ENCODE measurements around the gene GALNT4.

- TF ChIP-seq SIX5 (IDR thresholded peaks at IDR 0.05; ENCODE audit: low read depth, low read length, severe bottlenecking) (no peak), POLR2AphosphoS2 (IDR thresholded peaks at IDR 0.05; ENCODE audit: low read depth, low read length) (no peak), ZNF274 (IDR thresholded peaks at IDR 0.05; ENCODE audit: insufficient read depth, insufficient read length) (no peak)
Measured at GRCh38 chr12:89474615-89475014, 50.0 kb downstream of the GALNT4 start.
